HepG2 (cell line): Measurements from ENCODE around the gene SYNE1. TPM values are rescaled to one million over a fixed set of nuclear protein-coding genes. Genes with fewer than 3 reads are reported as not detected.
A peak's percentile ranks its signal among the peaks of the same experiment; 100 is the strongest.
"Not testable (repeated sequence)": the region's sequence is repeated elsewhere in the genome, so short reads cannot be mapped to it uniquely, and the experiment has no call there.

Experiments used
- ATAC-seq: fragments of 200-7000 bp; cut with Tn5 transposase; 3 replicates; pipeline ENCODE4 v1.9.1; 2020; ENCODE audit warnings: mild to moderate bottlenecking, moderate library complexity
- BruUV-seq: library from RNA; stranded (reverse); fragments of 400-500 nt; replicated peaks from 2 replicates; lab custom pipeline; 2021; lab: Mats Ljungman, UMichigan
- CTCF ChIA-PET: fragments of 300-600 bp; formaldehyde crosslinking; extraction: SDS; loops from one replicate; lab custom pipeline; 2021; ENCODE audit warnings: low total read pairs, inconsistent platforms, low intra/inter-chr PET ratio; lab: Yijun Ruan, JAX
- POLR2A ChIA-PET: fragments of 350-600 bp; sonication (Branson Sonifier 250); formaldehyde crosslinking; loops from one replicate; lab custom pipeline; 2020; ENCODE audit warnings: antibody characterized with exemption, inconsistent platforms; lab: Yijun Ruan, JAX
- DNase-seq: peaks from one replicate; pipeline ENCODE4 v3.0.0-alpha.2; 2015; ENCODE audit warnings: low spot score
- FAIRE-seq: peaks from 3 replicates; lab custom pipeline; 2011; peaks lifted over from hg19 to GRCh38; lab: Jason Lieb, UNC
- H2AFZ ChIP-seq: one replicate; pipeline ENCODE4 v1.6.1; 2011; ENCODE audit warnings: low read length, inconsistent platforms
- H3K27ac ChIP-seq: fragments of 300-600 bp; 3 replicates; pipeline ENCODE4 v1.8.0; 2011; ENCODE audit warnings: mixed run types, mild to moderate bottlenecking, mixed read lengths, low read length, inconsistent platforms; ENCODE audit not compliant: insufficient read depth; ENCODE audit errors: extremely low read length
- H3K27me3 ChIP-seq, 2 experiments: fragments of 200-600 bp in 1 of 2; 2 replicates in 1 of 2; 3 replicates in 1 of 2; pipeline versions ENCODE4 v1.6.0 to v1.8.0; 2011; ENCODE audit warnings: low read length in 2 of 2, mild to moderate bottlenecking in 2 of 2, moderate library complexity in 2 of 2, inconsistent platforms in 1 of 2; ENCODE audit not compliant: insufficient read depth in 2 of 2, control insufficient read depth in 1 of 2
- H3K36me3 ChIP-seq, 2 experiments: fragments of 200-600 bp in 1 of 2; replicated peaks in 1 of 2; 2 replicates in 1 of 2; 3 replicates in 1 of 2; pipeline versions ENCODE4 v1.5.1 to v1.8.0; 2011; ENCODE audit warnings: low read length in 2 of 2, inconsistent platforms in 1 of 2; ENCODE audit not compliant: insufficient read depth in 2 of 2, control insufficient read depth in 1 of 2
- H3K4me1 ChIP-seq: 2 replicates; pipeline ENCODE4 v1.5.1; 2012; ENCODE audit warnings: low read length, inconsistent platforms; ENCODE audit not compliant: insufficient read depth
- H3K4me2 ChIP-seq: 2 replicates; pipeline ENCODE4 v1.6.0; 2011; ENCODE audit warnings: low read depth, low read length, inconsistent platforms
- H3K4me3 ChIP-seq, 3 experiments: fragments of 200-600 bp in 1 of 3; sonication (generic), shearing (Covaris generic) in 1 of 3; replicated peaks in 1 of 3; 2 replicates each; pipeline ENCODE4 v1.5.1; 2011 to 2016; ENCODE audit warnings: low read length in 3 of 3, inconsistent platforms in 2 of 3, low read depth in 2 of 3, mild to moderate bottlenecking in 2 of 3, control low read depth in 1 of 3, mixed read lengths in 1 of 3; ENCODE audit not compliant: insufficient read depth in 1 of 3
- H3K79me2 ChIP-seq: one replicate; pipeline ENCODE4 v1.6.1; 2011; ENCODE audit warnings: low read length, inconsistent platforms; ENCODE audit not compliant: insufficient read depth
- H3K9ac ChIP-seq: 2 replicates; pipeline ENCODE4 v1.6.0; 2011; ENCODE audit warnings: mild to moderate bottlenecking, low read depth, low read length, inconsistent platforms; ENCODE audit not compliant: insufficient read depth
- H3K9me3 ChIP-seq: 2 replicates; pipeline ENCODE4 v1.5.1; 2012; ENCODE audit warnings: mild to moderate bottlenecking, low read length
- H4K20me1 ChIP-seq: 2 replicates; pipeline ENCODE4 v1.6.0; 2011; ENCODE audit warnings: inconsistent platforms, mild to moderate bottlenecking, low read length, moderate library complexity; ENCODE audit not compliant: insufficient read depth
- ARID2 ChIP-seq: sonication (generic); formaldehyde crosslinking; IDR thresholded peaks from 2 replicates; pipeline ENCODE4 v1.8.1; 2022; ENCODE audit warnings: mild to moderate bottlenecking, missing genetic modification reagents, borderline replicate concordance
- CC2D1A ChIP-seq: sonication (generic); formaldehyde crosslinking; IDR thresholded peaks from 2 replicates; pipeline ENCODE4 v1.8.1; 2023; ENCODE audit warnings: mild to moderate bottlenecking, missing genetic modification reagents
- MAFK ChIP-seq, 2 experiments: IDR thresholded peaks in 1 of 2; conservative IDR thresholded peaks in 1 of 2; 2 replicates each; pipeline ENCODE4 v1.6.1; 2011; ENCODE audit warnings: improper control_type of control experiment in 2 of 2, low read length in 2 of 2
- ZNF44 ChIP-seq: sonication (generic); formaldehyde crosslinking; IDR thresholded peaks from 2 replicates; pipeline ENCODE4 v1.5.1; 2020; ENCODE audit warnings: mild to moderate bottlenecking, missing genetic modification reagents
- WGBS: methylation state at CpG from one replicate; pipeline ENCODE4 v1.1.6; 2017; ENCODE audit warnings: low lambda C conversion rate; 5-methylcytosine and 5-hydroxymethylcytosine counted together
- in situ Hi-C: cut with HindIII; loops from 2 replicates; pipeline ENCODE4 v1.10.0; 2017; ENCODE audit warnings: low pct_unique_long_range_greater_than_20kb; ENCODE audit not compliant: extremely low pct_ligation_motif_present
- intact Hi-C: fragments of 100-400 bp; cut with micrococcal nuclease; formaldehyde crosslinking; loops from one replicate; pipeline ENCODE4 v1.10.0; 2022; ENCODE audit not compliant: unreplicated experiment
- polyA plus RNA-seq, 8 experiments: library from polyadenylated mRNA; depleted of rRNA in 3 of 8; stranded (reverse) in 7 of 8; unstranded in 1 of 8; fragments of >200 nt; fragmentation: Illumina TruSeq in 4 of 8; extraction: Trizol in 4 of 8; gene quantifications; 2 replicates each; pipeline versions ENCODE4 v1.2.1 to v1.2.3, GENCODE V29; 2011 to 2016; ENCODE audit warnings: low read depth in 4 of 8, missing spikeins in 1 of 8, mixed read lengths in 1 of 8; ENCODE audit not compliant: insufficient read depth in 1 of 8
- total RNA-seq, 5 experiments: library from RNA; depleted of rRNA; stranded (reverse); fragments of >200 nt; fragmentation: Illumina TruSeq; extraction: Trizol; gene quantifications; 2 replicates each; pipeline ENCODE4 v1.2.3, GENCODE V29; 2016; ENCODE audit warnings: low read depth in 1 of 5

Gene SYNE1
- total and polyA plus RNA-seq, 2 of the 13 experiments (the other 11 are each of a cell fraction or from before 2014, with no cell fraction given) = 5.5 to 15.9 TPM

- no peak for FAIRE-seq
- Histone ChIP-seq H3K27me3 (no peaks in the 10 kb centered on the region), H3K9me3 (no peaks in the 10 kb centered on the region), H3K27ac (no peak overlapping the region), H4K20me1 (no peaks in the 10 kb centered on the region), H3K79me2 (no peaks in the 10 kb centered on the region), H3K36me3 (no peaks in the 10 kb centered on the region), H3K4me2 (no peak overlapping the region), H3K4me1 (no peaks in the 10 kb centered on the region), H2AFZ (no peak overlapping the region), H3K9ac (no peak overlapping the region), H3K4me3 (no peak overlapping the region)
- in situ Hi-C loops = no loop called here
- ChIA-PET POLR2A (no interaction called here), CTCF (no interaction called here)
- intact Hi-C loops = no loop called here
- BruUV-seq = no TSS peak
- WGBS = 8% methylated on average over 5 of the region's 5 CpGs
- no peak for DNase-seq
- TF ChIP-seq ZNF44 (CRISPR knock-in tag) (no peak), CC2D1A (CRISPR knock-in tag) (no peak), ARID2 (CRISPR knock-in tag) (no peak), MAFK (conservative IDR thresholded peaks at IDR 0.05 in 1 of 2, IDR thresholded peaks at IDR 0.05 in 1 of 2; ENCODE audit: low read length in 2 of 2) (peak; percentile 38 to 58; a peak in 3 of 4 replicates)
- no peak for ATAC-seq
Measured at GRCh38 chr6:152563177-152563576, 74.0 kb downstream of the SYNE1 start.

- intact Hi-C loops, H4K20me1 ChIP-seq, H3K9ac ChIP-seq, H3K4me2 ChIP-seq, POLR2A ChIA-PET, H2AFZ ChIP-seq, H3K27ac ChIP-seq, CTCF ChIA-PET, in situ Hi-C loops, FAIRE-seq, DNase-seq, H3K27me3 ChIP-seq, H3K4me3 ChIP-seq, BruUV-seq, ATAC-seq, H3K79me2 ChIP-seq, H3K9me3 ChIP-seq, H3K4me1 ChIP-seq, H3K36me3 ChIP-seq: not testable (repeated sequence)
- 0% methylated on average over 1 of the region's 1 CpG for WGBS
Measured at GRCh38 chr6:152558798-152559197, 78.4 kb downstream of the SYNE1 start.
